Neuronal stem cell (in vitro differentiated cells): ENCODE data around the gene GDA.

Experiments
- DNase-seq: peaks from one replicate; pipeline ENCODE4 v3.0.0-alpha.2; 2013; ENCODE audit warnings: low spot score
- H2AFZ ChIP-seq: one replicate; pipeline ENCODE4 v1.6.1; 2013; ENCODE audit warnings: mild to moderate bottlenecking, low read length, inconsistent platforms
- H2AK5ac ChIP-seq: 2 replicates; pipeline ENCODE4 v1.6.1; 2013; ENCODE audit warnings: low read depth, mild to moderate bottlenecking, inconsistent platforms, low read length, moderate library complexity, mixed read lengths
- H2BK120ac ChIP-seq: 2 replicates; pipeline ENCODE4 v1.6.1; 2013; ENCODE audit warnings: low read depth, mild to moderate bottlenecking, inconsistent platforms, low read length, moderate library complexity, mixed read lengths
- H2BK12ac ChIP-seq: one replicate; pipeline ENCODE4 v1.6.1; 2013; ENCODE audit warnings: low read length, inconsistent platforms
- H2BK15ac ChIP-seq: 2 replicates; pipeline ENCODE4 v1.6.1; 2013; ENCODE audit warnings: mild to moderate bottlenecking, low read length, inconsistent platforms, mixed read lengths
- H2BK5ac ChIP-seq: one replicate; pipeline ENCODE4 v1.6.1; 2013; ENCODE audit warnings: inconsistent platforms, mild to moderate bottlenecking, low read length, moderate library complexity
- H3K14ac ChIP-seq: one replicate; pipeline ENCODE4 v1.6.1; 2013; ENCODE audit warnings: low read length, inconsistent platforms
- H3K18ac ChIP-seq: 2 replicates; pipeline ENCODE4 v1.6.1; 2013; ENCODE audit warnings: low read length, inconsistent platforms
- H3K23ac ChIP-seq: 2 replicates; pipeline ENCODE4 v1.6.1; 2013; ENCODE audit warnings: low read depth, mild to moderate bottlenecking, mixed read lengths, low read length, inconsistent platforms; ENCODE audit not compliant: poor library complexity
- H3K27ac ChIP-seq: replicated peaks from 3 replicates; pipeline ENCODE4 v1.5.1; 2013; ENCODE audit warnings: low read length, inconsistent platforms
- H3K27me3 ChIP-seq, 3 experiments: 2 replicates each; pipeline ENCODE4 v1.6.1; 2013; ENCODE audit warnings: low read length in 3 of 3, mild to moderate bottlenecking in 2 of 3, inconsistent platforms in 1 of 3, low read depth in 1 of 3, mixed read lengths in 1 of 3, moderate library complexity in 1 of 3; ENCODE audit not compliant: control insufficient read depth in 3 of 3, insufficient read depth in 3 of 3
- H3K36me3 ChIP-seq, 2 donors: replicated peaks in 1 of 2; 2 replicates each; pipeline ENCODE4 v1.6.1; 2013; ENCODE audit warnings: low read length in 2 of 2; ENCODE audit not compliant: control insufficient read depth in 2 of 2, insufficient read depth in 2 of 2
- H3K4ac ChIP-seq: 2 replicates; pipeline ENCODE4 v1.6.1; 2013; ENCODE audit warnings: inconsistent platforms, mild to moderate bottlenecking, low read length, moderate library complexity
- H3K4me1 ChIP-seq, 2 donors: 1 replicate in 1 of 2; 2 replicates in 1 of 2; pipeline ENCODE4 v1.6.1; 2013; ENCODE audit warnings: low read length in 2 of 2, low read depth in 1 of 2; ENCODE audit not compliant: control insufficient read depth in 2 of 2, insufficient read depth in 1 of 2
- H3K4me2 ChIP-seq: one replicate; pipeline ENCODE4 v1.6.1; 2013; ENCODE audit warnings: mild to moderate bottlenecking, low read length, inconsistent platforms; ENCODE audit not compliant: insufficient read depth, poor library complexity, severe bottlenecking
- H3K4me3 ChIP-seq, 2 donors: 2 replicates each; pipeline ENCODE4 v1.5.1; 2013; ENCODE audit warnings: low read length in 2 of 2, mild to moderate bottlenecking in 2 of 2, inconsistent platforms in 1 of 2, moderate library complexity in 1 of 2
- H3K79me1 ChIP-seq: one replicate; pipeline ENCODE4 v1.6.1; 2013; ENCODE audit warnings: low read depth, mild to moderate bottlenecking, inconsistent platforms, low read length, moderate library complexity
- H3K9ac ChIP-seq: one replicate; pipeline ENCODE4 v1.6.1; 2013; ENCODE audit warnings: mild to moderate bottlenecking, low read depth, low read length, inconsistent platforms; ENCODE audit not compliant: poor library complexity
- H3K9me3 ChIP-seq, 2 donors: replicated peaks in 1 of 2; 2 replicates each; pipeline versions ENCODE3 to v1.6.1; 2013; ENCODE audit warnings: low read length in 2 of 2, mild to moderate bottlenecking in 2 of 2, inconsistent platforms in 1 of 2, low read depth in 1 of 2, mixed read lengths in 1 of 2, moderate library complexity in 1 of 2; ENCODE audit not compliant: control insufficient read depth in 2 of 2, insufficient read depth in 1 of 2
- H4K8ac ChIP-seq: one replicate; pipeline ENCODE4 v1.6.1; 2013; ENCODE audit warnings: low read depth, mild to moderate bottlenecking, inconsistent platforms, low read length, moderate library complexity
- H4K91ac ChIP-seq: one replicate; pipeline ENCODE4 v1.6.1; 2013; ENCODE audit warnings: low read length, low read depth, mild to moderate bottlenecking, inconsistent platforms; ENCODE audit not compliant: poor library complexity
- WGBS, 2 donors: extraction: QIAGEN DNeasy Blood & Tissue Kit; methylation state at CpG; one replicate each; pipeline ENCODE4 v1.1.7; 2013; ENCODE audit warnings: missing lambda C conversion rate in 2 of 2, mixed read lengths in 1 of 2; ENCODE audit not compliant: insufficient read length in 2 of 2, insufficient replicate concordance in 1 of 2; ENCODE audit errors: extremely low coverage in 2 of 2; 5-methylcytosine and 5-hydroxymethylcytosine counted together

Gene GDA

DNA sequence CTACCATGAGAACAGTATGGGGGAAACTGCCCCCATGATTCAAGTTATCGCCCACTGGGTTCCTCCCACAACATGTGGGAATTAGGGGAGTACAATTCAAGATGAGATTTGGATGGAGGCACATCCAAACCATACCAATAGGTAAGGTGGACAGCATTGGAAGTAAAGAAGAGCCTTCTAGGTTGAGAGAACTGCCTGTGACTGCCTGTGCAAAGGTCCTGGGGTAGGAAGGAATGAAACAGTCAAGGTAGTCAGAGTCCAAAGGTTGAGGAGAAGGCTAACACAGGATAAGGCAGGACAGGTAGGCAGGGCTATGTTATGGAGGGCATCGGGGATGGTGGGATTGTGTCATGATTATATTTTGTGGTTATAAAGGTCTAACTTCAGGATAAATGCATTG lies 6.1 kb downstream of the GDA start:
- no peak overlapping the region for H3K23ac ChIP-seq
- WGBS, 2 donors, result no CpG with 5 or more reads among the region's 2 CpGs
- no peaks in the 10 kb centered on the region for H3K4me1 ChIP-seq
- no peak overlapping the region for H3K4ac ChIP-seq
- H3K27ac ChIP-seq, result no peak overlapping the region
- no peaks in the 10 kb centered on the region for H3K9me3 ChIP-seq
- H3K4me3 ChIP-seq, result no peak overlapping the region
- H2BK15ac ChIP-seq, result no peak overlapping the region
- H2BK120ac ChIP-seq, result no peak overlapping the region
- no peak overlapping the region for H2AK5ac ChIP-seq
- H3K36me3 ChIP-seq, result no peaks in the 10 kb centered on the region
- H4K91ac ChIP-seq, result no peak overlapping the region
- no peak overlapping the region for H3K14ac ChIP-seq
- no peak overlapping the region for H3K4me2 ChIP-seq
- H3K18ac ChIP-seq, result no peak overlapping the region
- H3K27me3 ChIP-seq, result peaks cover 0 to 16% (median 5%) of the 10 kb centered on the region in 3 experiments
- no peaks in the 10 kb centered on the region for H3K79me1 ChIP-seq
- no peak overlapping the region for H4K8ac ChIP-seq
- no peak overlapping the region for H2BK5ac ChIP-seq
- no peak overlapping the region for H2AFZ ChIP-seq
- no peak overlapping the region for H2BK12ac ChIP-seq
- no peak overlapping the region for H3K9ac ChIP-seq
- no peak for DNase-seq

DNA sequence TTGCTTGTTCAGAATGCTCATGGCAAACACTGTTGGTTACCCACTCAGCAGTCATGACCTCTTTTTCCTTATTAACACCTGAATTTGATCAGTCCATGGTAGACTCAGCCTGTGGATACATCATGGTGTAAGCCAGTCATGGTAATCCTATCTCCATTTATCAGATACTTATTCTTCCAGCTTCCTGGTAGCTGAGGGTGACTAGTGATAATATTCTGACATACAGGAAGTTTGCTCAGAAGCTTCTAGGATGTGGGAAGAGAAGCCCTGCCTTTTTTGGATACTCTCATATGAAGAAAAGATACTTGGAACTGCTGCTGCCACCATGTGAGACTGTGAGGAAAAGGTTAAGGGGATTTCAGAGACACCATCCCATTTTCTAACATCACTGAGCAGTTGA lies 7.3 kb downstream of the GDA start:
- Histone ChIP-seq H3K18ac (no peak overlapping the region), H3K14ac (no peak overlapping the region), H3K9me3 (no peaks in the 10 kb centered on the region), H2BK120ac (no peak overlapping the region), H3K27me3 (peaks cover 0 to 4% (median 1%) of the 10 kb centered on the region in 3 experiments), H3K36me3 (no peaks in the 10 kb centered on the region), H4K8ac (no peak overlapping the region), H2AK5ac (no peak overlapping the region), H3K79me1 (no peaks in the 10 kb centered on the region), H3K23ac (no peak overlapping the region), H3K4me1 (no peaks in the 10 kb centered on the region), H3K4me2 (no peak overlapping the region), H3K9ac (no peak overlapping the region), H3K27ac (no peak overlapping the region), H3K4me3 (no peak overlapping the region), H2BK15ac (no peak overlapping the region), H4K91ac (no peak overlapping the region), H2AFZ (no peak overlapping the region), H2BK12ac (no peak overlapping the region), H2BK5ac (no peak overlapping the region), H3K4ac (no peak overlapping the region)
- no peak for DNase-seq

- H2BK15ac ChIP-seq, result no peak overlapping the region
- no peaks in the 10 kb centered on the region for H3K79me1 ChIP-seq
- H3K4me1 ChIP-seq, result no peaks in the 10 kb centered on the region
- H3K4me3 ChIP-seq, result no peak overlapping the region
- H3K4me2 ChIP-seq, result no peak overlapping the region
- no peak overlapping the region for H3K23ac ChIP-seq
- no peaks in the 10 kb centered on the region for H3K36me3 ChIP-seq
- WGBS, 2 donors, result no CpG with 5 or more reads among the region's 3 CpGs
- H3K18ac ChIP-seq, result no peak overlapping the region
- no peak overlapping the region for H3K14ac ChIP-seq
- H4K91ac ChIP-seq, result no peak overlapping the region
- DNase-seq, result no peak
- no peak overlapping the region for H3K9ac ChIP-seq
- H2AFZ ChIP-seq, result no peak overlapping the region
- no peak overlapping the region for H3K27ac ChIP-seq
- no peak overlapping the region for H2AK5ac ChIP-seq
- H2BK12ac ChIP-seq, result no peak overlapping the region
- H4K8ac ChIP-seq, result no peak overlapping the region
- no peak overlapping the region for H2BK5ac ChIP-seq
- peaks cover 0 to 1% (median 0%) of the 10 kb centered on the region in 3 experiments for H3K27me3 ChIP-seq
- H3K9me3 ChIP-seq, result no peaks in the 10 kb centered on the region
- no peak overlapping the region for H3K4ac ChIP-seq
- no peak overlapping the region for H2BK120ac ChIP-seq
Observed at GRCh38 chr9:72158680-72159079, 9.4 kb downstream of the GDA start.

- no peak overlapping the region for H2AK5ac ChIP-seq
- no peak overlapping the region for H3K14ac ChIP-seq
- no CpG with 5 or more reads among the region's 6 CpGs for WGBS, 2 donors
- no peak overlapping the region for H4K8ac ChIP-seq
- H2BK120ac ChIP-seq, result no peak overlapping the region
- no peak overlapping the region for H2BK12ac ChIP-seq
- H3K4ac ChIP-seq, result no peak overlapping the region
- H2BK15ac ChIP-seq, result no peak overlapping the region
- DNase-seq, result no peak
- no peaks in the 10 kb centered on the region for H3K9me3 ChIP-seq
- no peak overlapping the region for H2AFZ ChIP-seq
- H3K23ac ChIP-seq, result no peak overlapping the region
- no peak overlapping the region for H2BK5ac ChIP-seq
- H3K36me3 ChIP-seq, result no peaks in the 10 kb centered on the region
- H3K4me1 ChIP-seq, result no peaks in the 10 kb centered on the region
- no peak overlapping the region for H3K9ac ChIP-seq
- H4K91ac ChIP-seq, result no peak overlapping the region
- H3K27me3 ChIP-seq, result no peaks in the 10 kb centered on the region
- no peak overlapping the region for H3K4me3 ChIP-seq
- no peaks in the 10 kb centered on the region for H3K79me1 ChIP-seq
- H3K4me2 ChIP-seq, result no peak overlapping the region
- H3K27ac ChIP-seq, result no peak overlapping the region
- H3K18ac ChIP-seq, result no peak overlapping the region
Observed at GRCh38 chr9:72160446-72161123, 11.3 kb downstream of the GDA start.
